GM19351 (cell line): ENCODE data around the gene OR2A7.
"Not testable (repeated sequence)": the region's sequence is repeated elsewhere in the genome, so short reads cannot be mapped to it uniquely, and the experiment has no call there.

ENCODE experiments used
- ATAC-seq: cut with Tn5 transposase; IDR thresholded peaks from one replicate; pipeline ENCODE4 v1.9.1; 2021; ENCODE audit warnings: mild to moderate bottlenecking, moderate library complexity; ENCODE audit not compliant: unreplicated experiment

Gene OR2A7

DNA sequence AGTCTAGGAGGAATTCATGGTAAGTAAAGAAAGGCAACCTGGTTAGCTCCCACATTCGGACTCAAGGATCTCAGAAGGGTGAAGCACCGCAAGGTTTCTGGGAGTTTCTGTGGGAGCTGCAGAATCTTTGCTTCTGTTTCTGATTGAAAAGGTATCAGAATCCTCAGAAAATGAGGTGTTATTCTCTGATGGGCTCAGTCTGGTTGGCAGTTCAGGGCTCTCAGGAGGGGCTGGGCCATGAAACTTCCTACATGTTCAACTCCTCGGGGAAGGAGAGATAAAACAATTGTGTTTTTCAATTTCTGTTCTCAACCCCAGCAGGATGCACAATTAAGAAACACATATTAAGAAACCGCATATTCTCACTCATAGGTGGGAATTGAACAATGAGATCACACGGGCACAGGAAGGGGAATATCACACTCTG is 9.1 kb downstream of the OR2A7 start:
- ATAC-seq: no peak

DNA sequence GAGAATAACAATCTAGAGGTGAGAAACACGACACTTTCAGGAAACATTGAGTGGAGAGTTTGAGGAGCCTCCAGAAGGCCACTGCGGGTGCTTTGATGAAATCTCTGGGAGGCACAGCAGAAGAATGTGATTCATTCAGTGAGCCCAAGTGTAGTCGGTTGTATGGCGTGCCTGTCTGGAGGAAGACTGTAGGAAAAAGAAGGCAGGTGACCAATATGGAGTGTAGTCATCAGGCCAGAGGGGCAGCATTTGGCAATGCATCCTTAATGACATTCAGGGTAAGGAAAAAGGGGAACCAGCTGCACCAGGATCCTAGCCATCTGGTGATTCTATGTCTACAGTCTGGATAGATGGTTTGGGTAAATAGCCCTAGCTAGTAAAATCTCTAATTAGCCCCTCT is 12.3 kb downstream of the OR2A7 start:
- not testable (repeated sequence) for ATAC-seq

DNA sequence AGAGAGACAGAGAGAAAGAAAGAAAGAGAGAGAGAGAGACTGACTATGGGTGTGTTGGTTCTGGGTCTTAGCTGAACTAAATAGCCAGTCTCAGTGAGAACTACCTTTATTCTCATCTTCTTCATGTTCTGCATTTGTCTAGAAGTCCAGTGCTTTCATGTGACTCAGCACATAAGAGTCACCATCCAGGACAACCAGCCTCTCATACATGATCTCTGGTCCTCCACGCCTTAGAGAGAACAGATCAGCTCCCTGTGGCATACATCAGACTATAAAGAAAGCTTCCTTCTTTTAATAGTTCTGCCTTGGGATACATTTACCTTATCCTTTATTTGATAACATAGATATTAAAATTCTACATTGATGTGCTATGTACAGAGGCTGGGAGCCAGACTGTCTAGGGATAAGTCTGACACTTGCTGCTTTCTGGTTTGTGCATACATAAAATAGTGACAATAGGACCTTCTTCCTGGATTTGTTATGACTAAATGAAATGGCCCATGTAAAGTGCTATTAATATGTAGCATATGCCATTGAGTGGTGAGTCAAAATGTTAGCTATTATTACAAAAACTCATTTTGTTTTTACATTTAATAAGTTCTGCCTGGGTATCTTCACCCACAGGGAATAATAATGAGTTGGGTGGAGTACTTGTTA is 16.8 kb downstream of the OR2A7 start:
- not testable (repeated sequence) for ATAC-seq

DNA sequence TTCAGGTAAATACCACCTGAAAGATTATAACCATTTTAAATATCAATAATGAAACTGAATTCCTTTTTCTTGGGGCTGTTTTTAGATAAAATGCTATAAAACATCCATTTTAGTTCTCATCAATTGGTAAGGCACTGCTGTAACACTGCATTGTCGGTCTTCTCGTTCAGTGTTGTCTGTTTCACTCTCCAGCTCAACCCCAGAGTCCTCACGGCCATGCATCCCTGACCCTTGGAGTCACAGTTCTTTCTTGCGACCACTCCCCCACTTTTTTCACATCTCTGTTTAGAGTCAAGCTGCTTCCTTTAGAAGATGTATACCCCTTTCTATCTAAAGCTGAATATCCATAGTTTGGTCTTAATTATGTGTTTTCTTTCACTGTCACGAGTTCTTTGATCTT is 17.6 kb downstream of the OR2A7 start:
- not testable (repeated sequence) for ATAC-seq

DNA sequence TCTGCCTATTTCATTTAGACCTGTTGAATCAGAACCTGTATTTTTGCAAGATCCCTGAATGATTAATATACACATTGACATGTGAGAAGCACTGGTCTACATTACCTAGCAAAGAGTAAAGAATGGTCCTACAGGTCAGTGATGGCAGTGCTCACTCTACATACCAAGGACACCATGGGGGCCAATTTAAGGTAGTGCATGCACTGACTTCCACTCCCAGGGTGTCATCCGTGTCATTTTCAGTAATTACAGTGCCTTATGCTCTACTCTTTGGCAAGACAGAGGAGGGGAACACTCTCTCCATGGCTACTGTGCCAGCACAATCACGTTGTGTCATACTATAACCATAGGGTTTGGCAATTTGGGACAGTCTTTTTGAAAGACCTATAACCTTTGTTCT is 19.2 kb downstream of the OR2A7 start:
- ATAC-seq: not testable (repeated sequence)

DNA sequence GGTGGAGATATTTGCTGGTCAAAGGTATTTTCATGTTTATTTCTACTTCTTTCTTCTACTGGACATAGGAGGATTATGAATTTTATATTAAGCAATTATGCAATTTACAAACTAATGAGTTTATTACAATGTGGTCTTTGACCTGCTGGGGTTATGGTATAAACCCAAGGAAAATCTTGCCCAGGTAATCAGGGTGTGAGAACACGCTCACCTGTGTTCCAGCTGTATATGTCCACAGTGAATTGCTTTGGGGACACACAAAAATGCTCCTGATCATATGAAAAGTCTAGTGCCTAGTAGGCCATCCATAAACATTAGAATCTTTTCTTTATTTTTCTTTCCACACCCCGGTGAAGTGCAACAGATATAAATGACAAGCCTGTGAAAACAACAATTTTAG is 25.2 kb downstream of the OR2A7 start, which contains the start of gene OR2A42:
Gene OR2A42 (minus strand): TSS at position 241 of the 400 bp plus-strand sequence. CDS start 6,762 bp downstream, outside the sequence.
- ATAC-seq: not testable (repeated sequence)

DNA sequence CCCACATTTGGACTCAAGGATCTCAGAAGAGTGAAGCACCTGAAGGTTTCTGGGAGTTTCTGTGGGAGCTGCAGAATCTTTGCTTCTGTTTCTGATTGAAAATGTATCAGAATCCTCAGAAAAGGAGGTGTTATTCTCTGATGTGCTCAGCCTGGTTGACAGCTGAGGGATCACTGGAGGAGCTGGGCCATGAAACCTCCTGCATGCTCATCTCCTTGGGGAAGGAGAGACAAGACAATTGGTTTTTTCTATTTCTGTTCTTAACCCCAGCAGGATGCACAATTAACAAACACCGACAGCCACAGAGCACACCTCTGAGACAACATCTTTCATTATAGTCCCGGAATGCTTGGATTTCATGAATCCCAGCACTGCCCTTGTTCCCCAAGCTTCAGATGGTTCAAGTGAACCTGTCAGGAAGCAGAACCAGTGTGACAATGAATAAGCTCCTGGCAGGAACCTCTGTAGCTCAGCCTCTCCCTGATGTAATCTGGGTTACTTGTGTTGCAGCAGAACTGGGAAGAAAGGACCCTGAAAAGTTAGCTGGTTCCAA is 26.0 kb downstream of the OR2A7 start:
- ATAC-seq: not testable (repeated sequence)

DNA sequence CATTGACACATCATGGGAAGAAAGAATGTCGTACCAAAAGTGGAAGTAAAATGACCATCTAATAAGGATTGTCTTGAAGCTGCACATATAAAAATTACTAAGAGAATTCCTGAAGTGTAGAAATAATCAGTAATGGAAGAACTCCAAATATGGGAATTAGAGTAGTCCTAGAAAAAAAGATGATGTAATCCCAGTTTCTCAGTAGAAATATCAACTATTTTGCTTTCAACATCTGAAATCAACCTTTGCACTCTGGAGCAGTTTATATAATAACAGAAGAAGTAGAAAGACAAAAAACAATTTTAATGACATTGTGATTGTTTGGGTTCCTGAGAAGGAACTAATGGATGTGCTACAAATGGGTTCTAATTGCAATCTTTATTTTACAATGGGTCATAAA is 31.6 kb downstream of the OR2A7 start:
- not testable (repeated sequence) for ATAC-seq

DNA sequence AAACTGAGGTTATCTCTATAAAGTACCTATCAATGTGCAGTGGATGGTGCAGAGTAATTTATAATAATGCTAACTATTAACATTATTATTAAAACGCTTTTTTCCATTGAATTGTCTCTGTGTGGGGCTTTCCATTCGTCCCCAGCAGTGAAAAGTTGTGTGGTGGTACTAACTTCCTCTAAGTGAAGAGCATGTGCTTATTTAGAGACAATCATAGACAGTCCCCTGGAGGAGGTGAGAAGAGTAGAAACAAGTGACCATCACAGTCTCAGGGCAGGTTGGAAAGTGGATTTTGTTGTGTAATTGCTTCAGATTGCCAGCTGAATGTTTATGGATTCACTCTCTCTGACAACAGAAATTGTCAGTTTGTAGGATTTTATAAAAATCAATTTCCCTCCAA is 33.6 kb downstream of the OR2A7 start:
- not testable (repeated sequence) for ATAC-seq

DNA sequence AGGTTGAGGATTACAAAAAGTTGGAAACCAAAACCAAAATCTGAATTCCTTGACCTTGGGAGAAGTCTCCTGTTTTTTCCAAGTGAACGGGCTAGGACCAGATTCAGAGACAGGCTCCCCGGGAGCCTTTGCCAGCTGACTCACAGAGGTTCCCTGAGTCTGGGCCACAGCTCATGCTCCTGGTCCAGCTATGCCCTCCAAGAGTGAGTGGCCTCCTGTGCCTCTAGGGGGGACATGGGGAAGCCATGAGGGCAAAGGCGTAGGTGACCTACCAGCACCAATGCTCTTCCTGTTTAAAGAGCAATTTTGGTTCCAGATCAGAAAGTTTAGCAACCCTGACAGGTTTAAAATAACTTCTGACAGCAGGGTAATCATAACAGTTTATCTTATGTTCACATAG is 35.8 kb downstream of the OR2A7 start:
- not testable (repeated sequence) for ATAC-seq

DNA sequence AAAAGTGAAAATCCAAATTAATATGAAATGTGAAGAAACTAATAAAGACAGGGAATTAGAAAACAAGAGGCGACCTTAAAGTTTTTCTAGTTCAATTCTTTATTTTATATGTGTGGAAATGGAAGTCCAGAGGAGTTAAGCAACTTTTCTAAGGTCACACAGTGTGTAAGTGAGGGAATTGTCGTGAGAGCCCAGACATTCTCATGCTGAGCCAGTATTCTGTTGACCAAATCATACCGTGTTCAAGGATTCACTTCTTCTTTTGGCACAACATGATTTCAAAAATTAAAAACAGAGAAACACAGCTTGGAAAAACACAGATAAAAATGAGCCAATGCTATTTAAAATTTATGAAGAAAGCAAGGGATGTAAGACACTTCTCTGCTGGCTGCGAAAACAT is 37.7 kb downstream of the OR2A7 start:
- ATAC-seq: not testable (repeated sequence)

DNA sequence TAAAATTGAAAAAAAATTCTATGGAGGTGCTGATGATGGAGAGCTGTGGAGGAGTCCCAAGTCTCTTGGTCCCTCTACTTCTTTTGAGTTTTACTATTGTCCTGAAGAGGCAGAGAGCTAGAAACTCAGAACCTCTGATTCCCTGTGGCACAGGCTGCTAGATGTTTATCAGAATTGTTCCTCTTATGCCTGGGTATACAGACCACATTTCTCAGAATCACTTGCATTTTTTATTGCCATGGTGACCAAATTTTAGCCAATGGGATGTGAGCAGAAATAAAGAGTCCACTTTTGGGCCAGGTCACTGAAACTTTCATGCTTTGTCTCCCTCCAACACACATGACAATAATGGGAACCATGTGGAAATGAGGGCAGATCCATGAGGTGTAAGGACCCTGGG is 40.9 kb downstream of the OR2A7 start:
- ATAC-seq: not testable (repeated sequence)

DNA sequence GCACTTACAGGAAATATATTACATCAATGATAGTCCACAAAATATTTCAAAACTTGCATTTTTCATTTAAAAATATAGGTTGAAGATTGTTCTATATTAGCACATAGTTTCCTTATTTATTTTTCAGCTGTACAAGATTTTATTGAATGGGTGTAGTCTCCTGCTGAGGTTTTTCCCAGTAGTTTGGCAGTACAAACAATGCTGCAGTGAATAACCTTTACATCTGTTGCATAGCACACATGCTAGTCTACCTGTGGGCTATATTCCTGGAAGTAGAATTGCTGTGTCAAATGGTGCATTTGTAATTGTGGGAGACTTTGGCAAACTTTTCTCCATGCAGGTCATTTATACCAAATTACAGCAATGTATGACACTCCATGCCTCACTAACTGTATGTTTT is 44.1 kb downstream of the OR2A7 start:
- ATAC-seq: not testable (repeated sequence)

DNA sequence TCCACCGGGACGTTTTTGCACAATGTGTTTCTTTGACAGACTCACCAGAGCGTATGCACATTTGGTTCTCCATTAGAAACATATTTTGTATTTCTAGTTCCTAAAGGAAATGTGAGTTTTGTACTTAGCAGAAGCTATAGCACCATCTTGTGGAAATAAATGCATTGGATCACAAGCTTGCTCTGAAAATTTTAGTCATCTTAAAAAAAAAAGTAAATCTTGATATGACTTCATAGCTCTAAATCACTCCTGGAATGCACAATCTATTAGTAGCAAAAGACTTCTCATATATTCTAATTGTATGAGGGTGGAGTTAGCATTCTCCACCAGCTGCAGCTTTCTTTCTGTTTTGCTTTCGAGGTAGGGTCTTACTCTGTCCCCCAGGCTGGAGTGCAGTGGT is 45.4 kb downstream of the OR2A7 start:
- ATAC-seq: peak; percentile 52

DNA sequence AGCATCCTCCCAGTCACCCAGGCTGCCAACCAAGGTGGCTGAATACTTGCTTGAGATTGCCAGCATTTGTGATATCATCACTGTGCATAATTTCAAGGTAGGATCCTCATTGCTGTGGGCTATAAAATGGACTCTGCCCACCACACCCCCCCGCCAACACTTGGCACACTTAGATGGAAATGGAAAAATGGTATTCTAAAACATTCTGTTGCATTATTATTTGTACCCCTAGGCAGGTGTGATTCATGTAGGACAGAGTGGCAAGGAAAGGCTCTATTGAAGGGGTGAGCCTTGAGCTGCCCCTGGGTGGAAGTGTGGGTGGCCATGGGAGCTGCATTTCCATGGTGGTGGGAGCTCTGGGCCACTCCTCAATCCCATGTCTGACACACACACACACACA is 46.0 kb downstream of the OR2A7 start:
- not testable (repeated sequence) for ATAC-seq

DNA sequence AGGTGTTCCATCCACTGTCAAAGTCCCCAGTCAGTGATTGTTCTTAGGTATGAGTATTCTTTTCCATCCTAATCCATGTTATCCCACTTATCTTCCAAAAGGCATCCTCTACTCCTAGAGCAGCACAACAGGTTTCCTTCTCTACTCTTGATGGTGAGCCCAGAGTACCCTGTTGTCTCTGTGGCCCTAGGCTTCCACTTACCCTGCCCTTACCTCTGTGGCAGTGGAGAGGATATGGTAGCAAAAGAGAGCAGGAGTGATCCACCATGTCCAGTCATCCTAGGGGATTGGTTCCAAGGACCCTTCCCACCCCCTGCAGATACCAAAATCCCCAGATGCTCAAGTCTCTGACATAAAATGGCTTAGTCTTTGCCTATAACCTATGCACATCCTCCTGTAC is 47.4 kb downstream of the OR2A7 start:
- ATAC-seq: not testable (repeated sequence)
